BLaER1 treated with 17β-estradiol and CSF1 and Interleukin-3, amounts not matched to agents 10 nM and 100 nM (cell line): ENCODE measurements around the gene TEX53.
A peak's percentile ranks its signal among the peaks of the same experiment; 100 is the strongest.

Experiments
- H3K27ac ChIP-seq, 11 experiments: shearing (Covaris generic); formaldehyde crosslinking; 2 replicates each; pipeline ENCODE4 v1.8.1; 2022
- H3K27me3 ChIP-seq, 11 experiments: shearing (Covaris generic); formaldehyde crosslinking; 2 replicates each; pipeline ENCODE4 v1.8.1; 2022
- H3K36me3 ChIP-seq, 11 experiments: shearing (Covaris generic); formaldehyde crosslinking; 2 replicates each; pipeline ENCODE4 v1.8.1; 2022
- H3K4me1 ChIP-seq, 10 experiments: shearing (Covaris generic); formaldehyde crosslinking; 2 replicates each; pipeline ENCODE4 v1.8.1; 2022
- H3K4me2 ChIP-seq, 11 experiments: shearing (Covaris generic); formaldehyde crosslinking; 2 replicates each; pipeline ENCODE4 v1.8.1; 2022
- H3K4me3 ChIP-seq, 10 experiments: shearing (Covaris generic); formaldehyde crosslinking; 2 replicates each; pipeline ENCODE4 v1.8.1; 2022
- H3K9ac ChIP-seq, 11 experiments: shearing (Covaris generic); formaldehyde crosslinking; 2 replicates each; pipeline ENCODE4 v1.8.1; 2022
- H3K9me3 ChIP-seq, 11 experiments: shearing (Covaris generic); formaldehyde crosslinking; replicated peaks in 1 of 11; 2 replicates each; pipeline ENCODE4 v1.8.1; 2022
- H4K20me1 ChIP-seq, 11 experiments: shearing (Covaris generic); formaldehyde crosslinking; 2 replicates each; pipeline ENCODE4 v1.8.1; 2022
- Cebpa-rat ChIP-seq, 11 experiments: shearing (Covaris generic); IDR thresholded peaks; 2 replicates each; pipeline ENCODE4 v1.8.1; 2022

Gene TEX53

DNA sequence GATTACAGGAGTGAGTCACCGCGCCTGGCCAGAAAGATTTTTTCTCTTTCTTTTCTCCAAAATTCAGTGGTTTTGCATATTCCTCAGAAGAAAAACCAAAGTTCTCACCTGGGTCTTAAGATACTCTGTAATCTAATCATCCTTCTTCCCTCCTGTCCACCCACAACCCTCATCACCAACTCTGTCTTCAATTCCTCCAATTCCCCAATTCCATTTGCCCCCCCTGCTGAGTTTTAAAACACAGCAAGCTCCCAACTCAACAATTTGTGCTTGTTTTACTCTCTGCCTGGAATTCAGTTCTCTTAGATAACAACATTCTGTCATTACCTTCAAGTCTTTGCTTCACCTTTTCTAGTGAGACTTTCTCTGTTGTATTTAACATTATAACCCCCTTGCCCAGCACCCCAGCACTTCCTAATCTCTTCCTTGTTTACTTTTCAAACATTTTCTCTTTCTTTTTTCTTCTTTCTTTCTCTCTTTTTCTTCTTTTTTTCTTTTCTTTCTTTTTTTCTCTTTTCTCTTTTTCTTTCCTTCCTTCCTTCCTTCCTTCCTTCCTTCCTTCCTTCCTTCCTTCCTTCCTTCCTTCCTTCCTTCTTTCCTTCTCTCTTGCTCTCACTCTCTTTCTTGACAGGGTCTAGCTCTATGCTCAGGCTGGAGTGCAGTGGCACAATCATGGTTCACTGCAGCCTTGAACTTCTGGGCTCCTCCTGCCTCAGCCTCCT is 16.6 kb upstream of the TEX53 start:
- Histone ChIP-seq H3K4me1 (peaks cover under 1 to 19% (median 11%) of the 10 kb centered on the region in 10 experiments; a peak in 16 of 20 replicates), H4K20me1 (no peaks in the 10 kb centered on the region), H3K4me3 (no peak overlapping the region), H3K9ac (no peak overlapping the region), H3K27ac (no peak overlapping the region), H3K27me3 (no peaks in the 10 kb centered on the region), H3K36me3 (no peaks in the 10 kb centered on the region), H3K9me3 (no peaks in the 10 kb centered on the region), H3K4me2 (no peak overlapping the region)
- TF ChIP-seq Cebpa-rat (IDR thresholded peaks at IDR 0.05) = no peak

DNA sequence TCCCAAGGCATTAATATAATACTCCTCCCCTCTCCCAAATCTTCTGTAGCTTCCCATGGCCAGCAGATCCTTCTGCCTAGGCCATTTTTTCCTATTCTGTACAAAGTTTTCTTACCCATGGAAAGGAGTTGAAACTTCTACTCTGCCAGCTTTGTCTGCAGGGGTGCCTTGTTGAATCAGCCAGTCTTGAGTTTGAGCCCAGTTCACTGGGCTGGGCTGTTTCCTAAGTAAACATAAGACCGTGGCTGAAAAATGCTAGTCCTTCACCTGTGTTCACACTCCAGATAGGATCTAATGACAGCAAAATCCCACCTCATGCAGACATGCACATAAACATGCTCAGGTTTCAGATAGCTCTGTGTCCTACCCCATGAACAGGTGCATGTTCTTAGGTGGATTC is 14.0 kb upstream of the TEX53 start:
- H3K4me3 ChIP-seq = no peak overlapping the region
- H3K4me2 ChIP-seq = no peak overlapping the region
- no peaks in the 10 kb centered on the region for H3K36me3 ChIP-seq
- H4K20me1 ChIP-seq = no peaks in the 10 kb centered on the region
- peaks cover 0 to 13% (median 6%) of the 10 kb centered on the region in 10 experiments; a peak in 14 of 20 replicates for H3K4me1 ChIP-seq
- no peak for TF ChIP-seq Cebpa-rat (IDR thresholded peaks at IDR 0.05)
- no peak overlapping the region for H3K27ac ChIP-seq
- H3K27me3 ChIP-seq = no peaks in the 10 kb centered on the region
- H3K9me3 ChIP-seq = no peaks in the 10 kb centered on the region
- H3K9ac ChIP-seq = no peak overlapping the region

DNA sequence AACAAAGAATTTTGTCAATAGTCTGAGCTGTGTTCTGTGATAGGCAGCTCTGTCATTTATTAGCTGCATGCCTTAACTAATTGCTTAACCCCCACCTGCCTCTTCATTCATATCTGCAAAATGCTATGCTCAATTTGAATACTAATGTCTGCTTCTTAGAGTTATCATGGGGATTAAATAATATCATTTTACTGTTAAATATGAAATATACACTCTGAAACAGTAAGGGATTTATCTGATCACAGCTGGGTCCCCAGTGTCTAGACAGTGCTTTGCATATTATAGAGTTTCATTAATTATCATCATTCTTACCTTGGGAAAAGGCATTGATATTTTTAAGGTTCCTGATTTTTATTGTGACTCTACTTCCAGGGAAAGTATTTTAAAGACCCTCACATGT is 12.4 kb upstream of the TEX53 start:
- Histone ChIP-seq H3K9ac (no peak overlapping the region), H3K27ac (no peak overlapping the region), H4K20me1 (no peaks in the 10 kb centered on the region), H3K4me3 (no peak overlapping the region), H3K4me1 (peaks cover 0 to 15% (median 0%) of the 10 kb centered on the region in 10 experiments; a peak in 6 of 20 replicates), H3K27me3 (no peaks in the 10 kb centered on the region), H3K36me3 (no peaks in the 10 kb centered on the region), H3K9me3 (no peaks in the 10 kb centered on the region), H3K4me2 (no peak overlapping the region)
- TF ChIP-seq Cebpa-rat (IDR thresholded peaks at IDR 0.05) = no peak

DNA sequence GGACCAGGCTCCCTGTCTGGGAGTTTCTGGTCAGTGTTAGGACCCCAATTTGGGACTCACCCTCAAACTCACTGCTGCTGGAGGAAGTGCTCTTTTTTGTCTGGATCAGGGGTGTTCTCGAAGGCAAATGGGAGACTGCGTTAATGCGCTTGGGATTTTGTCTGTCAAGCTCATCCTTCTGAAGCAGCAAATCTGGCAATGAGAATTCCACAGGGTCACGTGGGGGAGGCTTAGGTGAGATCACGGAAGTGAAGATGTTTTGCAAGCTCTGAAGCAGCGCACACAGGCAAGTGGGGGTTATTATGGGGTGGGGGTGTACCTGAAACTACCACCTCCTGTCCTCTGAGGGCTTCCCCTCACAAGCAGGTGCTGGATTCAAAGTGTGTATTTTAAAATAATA is 10.5 kb upstream of the TEX53 start:
- no peak for TF ChIP-seq Cebpa-rat (IDR thresholded peaks at IDR 0.05)
- Histone ChIP-seq H3K27ac (no peak overlapping the region), H3K9me3 (no peaks in the 10 kb centered on the region), H3K9ac (no peak overlapping the region), H3K36me3 (no peaks in the 10 kb centered on the region), H4K20me1 (no peaks in the 10 kb centered on the region), H3K4me2 (no peak overlapping the region), H3K4me1 (peaks cover 0 to 15% (median 0%) of the 10 kb centered on the region in 10 experiments; a peak in 6 of 20 replicates), H3K27me3 (no peaks in the 10 kb centered on the region), H3K4me3 (no peak overlapping the region)

DNA sequence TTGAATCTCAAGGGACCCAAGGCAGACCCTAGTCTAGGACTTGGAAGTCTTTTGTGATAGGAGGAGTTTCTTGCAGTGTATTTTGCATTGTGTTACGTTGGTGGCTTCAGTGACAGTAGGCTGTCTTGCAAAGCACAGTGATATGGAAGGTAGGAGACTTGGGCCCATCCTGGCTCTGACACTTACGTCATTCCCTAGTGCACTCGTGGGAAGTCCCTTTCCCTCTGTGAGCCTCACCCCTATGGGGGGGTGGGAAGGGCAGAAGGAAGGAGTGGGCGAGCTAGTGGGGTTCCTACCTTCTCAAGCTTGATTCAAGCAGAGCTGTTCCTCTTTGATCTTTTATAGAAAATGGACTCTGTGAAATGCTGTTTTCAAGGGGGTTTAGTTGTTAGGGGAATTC is 9.2 kb upstream of the TEX53 start:
- TF ChIP-seq Cebpa-rat (IDR thresholded peaks at IDR 0.05) = no peak
- peak overlapping the region in 3 of 11 experiments; percentile 26 to 57 (median 47); a peak in 5 of 22 replicates for H3K4me2 ChIP-seq
- peaks cover 0 to 23% (median 0%) of the 10 kb centered on the region in 10 experiments; a peak in 6 of 20 replicates for H3K4me1 ChIP-seq
- no peaks in the 10 kb centered on the region for H3K36me3 ChIP-seq
- H3K27me3 ChIP-seq = no peaks in the 10 kb centered on the region
- no peak overlapping the region for H3K9ac ChIP-seq
- no peaks in the 10 kb centered on the region for H4K20me1 ChIP-seq
- no peak overlapping the region for H3K4me3 ChIP-seq
- H3K9me3 ChIP-seq = no peaks in the 10 kb centered on the region
- H3K27ac ChIP-seq = no peak overlapping the region

DNA sequence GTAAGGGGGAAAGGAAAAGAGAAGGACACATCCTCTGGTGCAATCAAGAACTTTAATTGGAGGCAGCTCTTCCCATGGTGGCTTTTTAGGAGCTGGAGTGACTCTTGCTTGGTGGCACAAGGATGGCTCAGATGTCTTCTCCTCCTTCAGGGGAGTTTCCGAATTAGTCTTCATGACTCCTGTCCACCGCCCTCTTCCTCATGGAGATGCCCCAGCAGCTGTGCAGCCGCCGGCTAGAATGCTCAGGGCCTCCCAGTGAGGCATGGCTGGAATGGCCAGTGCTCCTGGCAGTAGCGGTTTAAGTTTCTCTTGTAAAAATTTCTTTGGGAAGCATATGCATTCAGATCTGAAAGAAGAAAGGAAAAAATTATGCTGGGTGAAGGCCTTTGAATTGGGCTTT is 8.8 kb upstream of the TEX53 start:
- H4K20me1 ChIP-seq = no peaks in the 10 kb centered on the region
- TF ChIP-seq Cebpa-rat (IDR thresholded peaks at IDR 0.05) = no peak
- peak overlapping the region in 1 of 11 experiments; percentile 57; a peak in 2 of 22 replicates for H3K4me2 ChIP-seq
- no peak overlapping the region for H3K4me3 ChIP-seq
- no peaks in the 10 kb centered on the region for H3K36me3 ChIP-seq
- peaks cover 0 to 23% (median 0%) of the 10 kb centered on the region in 10 experiments; a peak in 6 of 20 replicates for H3K4me1 ChIP-seq
- H3K9me3 ChIP-seq = no peaks in the 10 kb centered on the region
- H3K27me3 ChIP-seq = no peaks in the 10 kb centered on the region
- no peak overlapping the region for H3K9ac ChIP-seq
- no peak overlapping the region for H3K27ac ChIP-seq

DNA sequence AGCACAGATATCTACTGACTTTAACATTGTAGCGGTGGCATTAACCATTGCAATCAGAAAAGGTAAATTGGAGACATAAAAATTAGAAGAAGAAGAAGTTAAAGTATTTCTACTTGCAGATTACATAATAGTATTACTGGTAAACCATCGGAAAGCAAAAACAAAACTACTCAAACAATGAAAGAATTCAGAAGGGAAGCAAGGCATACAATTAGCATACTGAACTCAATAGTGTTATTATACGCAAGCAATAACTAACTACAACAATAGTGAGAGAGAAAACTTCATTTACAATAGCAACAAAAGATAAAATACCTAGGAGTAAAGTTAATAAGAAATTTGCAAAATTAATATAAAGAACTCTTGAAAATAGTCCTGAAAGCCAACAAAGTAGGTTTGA is 6.6 kb upstream of the TEX53 start:
- Histone ChIP-seq H3K9ac (no peak overlapping the region), H4K20me1 (no peaks in the 10 kb centered on the region), H3K4me3 (no peak overlapping the region), H3K4me1 (peaks cover 0 to 23% (median 0%) of the 10 kb centered on the region in 10 experiments; a peak in 6 of 20 replicates), H3K9me3 (no peaks in the 10 kb centered on the region), H3K36me3 (no peaks in the 10 kb centered on the region; a peak in 1 of 22 replicates), H3K27me3 (no peaks in the 10 kb centered on the region), H3K4me2 (no peak overlapping the region), H3K27ac (no peak overlapping the region)
- TF ChIP-seq Cebpa-rat (IDR thresholded peaks at IDR 0.05) = no peak

DNA sequence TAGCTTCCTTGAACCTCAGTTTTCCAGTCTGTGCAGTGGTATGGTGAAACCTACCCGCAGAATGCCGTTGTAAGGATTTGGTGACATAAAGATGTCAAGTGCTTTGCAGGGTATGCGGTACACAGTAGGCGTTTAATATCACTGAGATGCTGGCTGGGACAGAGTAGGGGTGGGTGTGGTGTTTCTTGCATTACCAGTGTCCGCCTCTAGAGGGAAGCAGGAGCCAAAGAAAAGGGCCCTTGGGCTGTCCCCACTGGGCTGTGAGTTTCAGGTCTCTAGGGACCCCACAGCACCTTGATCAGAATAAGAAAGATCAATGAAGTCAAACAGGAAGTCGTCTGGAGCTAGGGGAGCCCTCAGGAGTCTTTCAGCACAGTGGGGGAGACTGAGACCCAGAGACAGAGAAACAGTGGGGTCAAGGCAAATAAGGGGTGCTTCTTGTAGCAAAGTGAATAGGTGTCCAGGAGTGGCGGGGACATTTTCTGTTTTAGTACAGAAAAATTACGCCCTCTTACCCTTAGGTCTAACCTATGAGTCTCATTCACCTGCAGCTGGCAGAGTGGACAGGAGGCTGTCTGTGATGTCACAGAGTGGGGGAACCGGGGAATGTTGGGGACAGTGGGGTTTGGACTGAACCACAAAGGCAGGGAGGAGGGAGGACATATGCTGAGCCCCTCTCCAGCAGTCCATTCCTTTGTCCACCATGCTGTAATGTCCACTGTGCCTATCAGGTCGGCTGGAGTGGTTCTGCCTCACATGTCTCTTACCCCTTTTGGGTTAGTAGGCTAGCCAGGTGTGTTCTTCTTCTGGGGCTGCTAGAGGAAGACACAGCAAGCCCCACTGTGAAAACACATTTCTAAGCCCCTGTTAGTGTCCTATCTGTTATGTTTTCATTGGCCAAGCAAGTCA is 4.7 kb upstream of the TEX53 start:
- H3K9ac ChIP-seq = no peak overlapping the region
- H4K20me1 ChIP-seq = no peaks in the 10 kb centered on the region
- H3K9me3 ChIP-seq = no peaks in the 10 kb centered on the region
- H3K4me2 ChIP-seq = peak overlapping the region in 3 of 11 experiments; percentile 4 to 59 (median 58); a peak in 4 of 22 replicates
- H3K27ac ChIP-seq = no peak overlapping the region
- TF ChIP-seq Cebpa-rat (IDR thresholded peaks at IDR 0.05) = no peak
- peaks cover 0 to 22% (median 0%) of the 10 kb centered on the region in 10 experiments; a peak in 6 of 20 replicates for H3K4me1 ChIP-seq
- no peaks in the 10 kb centered on the region for H3K27me3 ChIP-seq
- H3K36me3 ChIP-seq = peaks cover 0 to 14% (median 0%) of the 10 kb centered on the region in 11 experiments; a peak in 3 of 22 replicates
- H3K4me3 ChIP-seq = no peak overlapping the region

DNA sequence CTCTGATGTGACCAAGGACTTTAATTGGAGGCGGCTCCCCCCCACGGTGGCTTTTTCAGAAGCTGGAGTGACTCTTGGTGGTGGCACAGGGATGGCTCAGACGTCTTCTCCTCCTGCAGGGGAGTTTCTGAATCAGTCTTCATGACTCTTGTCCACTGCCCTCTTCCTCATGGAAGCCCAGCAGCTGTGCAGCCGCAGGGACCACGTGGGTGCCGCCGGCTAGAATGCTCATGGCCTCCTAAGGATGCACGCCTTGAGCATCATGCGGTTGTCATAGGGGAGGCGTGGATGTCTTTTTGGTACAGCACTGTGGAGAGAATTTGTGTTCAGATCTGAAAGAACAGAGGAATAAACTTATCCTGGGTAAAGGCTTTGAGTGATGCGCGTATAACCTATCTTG is 1.3 kb downstream of the TEX53 start:
- H3K4me1 ChIP-seq = peaks cover 4 to 12% (median 7%) of the 10 kb centered on the region in 10 experiments; a peak in 15 of 20 replicates
- TF ChIP-seq Cebpa-rat (IDR thresholded peaks at IDR 0.05) = no peak
- no peak overlapping the region for H3K27ac ChIP-seq
- H3K4me3 ChIP-seq = no peak overlapping the region
- H3K27me3 ChIP-seq = no peaks in the 10 kb centered on the region
- H3K36me3 ChIP-seq = peaks cover 0 to 21% (median 0%) of the 10 kb centered on the region in 11 experiments; a peak in 3 of 22 replicates
- no peak overlapping the region for H3K9ac ChIP-seq
- peaks cover 0 to 6% (median 0%) of the 10 kb centered on the region in 11 experiments; a peak in 3 of 22 replicates for H4K20me1 ChIP-seq
- no peaks in the 10 kb centered on the region for H3K9me3 ChIP-seq
- no peak overlapping the region for H3K4me2 ChIP-seq
